Activated T-cell treated with anti-CD3 and anti-CD28 coated beads, Interleukin-2, amount 50 U/mL, for 72 hours (primary cell): Measurements from ENCODE around the gene PLA2G12A. TPM values are rescaled to one million over a fixed set of nuclear protein-coding genes. Genes with fewer than 3 reads are reported as not detected.

ENCODE experiments used
- ATAC-seq, 2 donors: fragments of 150-1000 bp; cut with Tn5 transposase; replicated peaks in 1 of 2; 2 replicates each; pipeline ENCODE4 v1.10.0; 2021; ENCODE audit warnings: moderate library complexity in 2 of 2, mild to moderate bottlenecking in 1 of 2
- DNase-seq, 2 donors: peaks; one replicate each; pipeline ENCODE4 v3.0.0; 2021 to 2022; ENCODE audit warnings: mixed read lengths in 1 of 2
- H3K27ac Mint-ChIP-seq: one replicate; pipeline ENCODE4 v1.8.0; 2022; ENCODE audit warnings: mild to moderate bottlenecking, moderate library complexity, mixed read lengths
- H3K27me3 Mint-ChIP-seq: one replicate; pipeline ENCODE4 v1.8.0; 2022; ENCODE audit warnings: low read depth, mixed read lengths
- H3K36me3 Mint-ChIP-seq, 2 donors: one replicate each; pipeline ENCODE4 v1.8.0; 2022; ENCODE audit warnings: mixed read lengths in 2 of 2, mild to moderate bottlenecking in 1 of 2; ENCODE audit not compliant: insufficient read depth in 2 of 2
- H3K4me1 Mint-ChIP-seq: one replicate; pipeline ENCODE4 v1.8.0; 2022; ENCODE audit warnings: low read depth, mixed read lengths
- H3K4me3 Mint-ChIP-seq, 2 donors: one replicate each; pipeline ENCODE4 v1.8.0; 2022; ENCODE audit warnings: mild to moderate bottlenecking in 2 of 2, mixed read lengths in 2 of 2, moderate library complexity in 2 of 2
- H3K9me3 Mint-ChIP-seq, 2 donors: one replicate each; pipeline ENCODE4 v1.8.0; 2022; ENCODE audit warnings: mixed read lengths in 2 of 2
- total RNA-seq, 2 donors: library from RNA; stranded (reverse); gene quantifications; one replicate each; pipeline ENCODE4 v1.2.3, GENCODE V29; 2022

PLA2G12A gene
- total RNA-seq, 2 donors from 2014 or later: 14.7 to 19.5 TPM

DNA sequence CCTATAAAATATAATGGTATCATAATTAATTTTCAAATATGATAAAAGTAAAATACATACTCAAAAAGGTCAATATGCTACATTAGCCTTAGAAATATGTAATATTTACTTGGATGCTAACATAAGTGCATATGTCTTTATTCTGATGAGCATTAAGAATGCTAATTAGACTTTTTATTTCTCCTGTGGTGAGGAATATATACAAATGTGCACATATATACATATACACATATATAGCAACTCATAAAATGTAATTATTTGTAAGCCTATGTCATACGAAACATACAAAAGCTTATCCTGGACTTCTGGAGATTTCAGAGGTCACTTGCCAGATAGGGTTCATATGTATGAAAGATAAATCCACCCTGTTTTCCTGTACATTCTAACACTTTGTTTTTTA is 11.1 kb downstream of the PLA2G12A start:
- no peaks in the 10 kb centered on the region for H3K4me1 Mint-ChIP-seq
- peaks cover 0 to 9% of the 10 kb centered on the region in 2 donors for H3K36me3 Mint-ChIP-seq
- H3K9me3 Mint-ChIP-seq: no peaks in the 10 kb centered on the region
- no peaks in the 10 kb centered on the region for H3K27me3 Mint-ChIP-seq
- no peak for ATAC-seq
- no peak overlapping the region for H3K27ac Mint-ChIP-seq
- H3K4me3 Mint-ChIP-seq: no peak overlapping the region
- DNase-seq: no peak

DNA sequence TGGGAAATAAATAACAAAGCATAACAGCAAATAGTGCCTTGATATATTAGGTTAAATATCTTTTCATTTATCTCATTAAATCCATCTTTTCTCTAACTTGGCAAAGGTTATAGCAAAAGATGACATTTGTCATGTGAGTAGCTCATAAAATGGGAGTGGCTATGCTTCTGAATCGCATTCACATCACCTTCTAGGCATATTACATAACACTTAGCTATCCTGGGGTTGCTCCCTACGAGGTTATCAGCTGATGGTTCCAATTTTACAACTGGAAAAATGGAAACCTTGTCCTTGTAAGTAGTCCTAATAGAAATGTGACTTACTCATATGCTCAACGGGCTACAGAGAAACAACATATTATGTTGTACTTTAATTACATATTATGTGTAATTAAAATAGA is 16.4 kb downstream of the PLA2G12A start:
- no peak for DNase-seq
- Mint-ChIP-seq H3K36me3 (peaks cover 0 to 13% of the 10 kb centered on the region in 2 donors), H3K4me3 (no peak overlapping the region), H3K9me3 (no peaks in the 10 kb centered on the region), H3K27me3 (no peaks in the 10 kb centered on the region), H3K27ac (no peak overlapping the region), H3K4me1 (peaks cover 6% of the 10 kb centered on the region)
- no peak for ATAC-seq

GRCh38 chr4:109708990-109709389 is 20.9 kb downstream of the PLA2G12A start:
- Mint-ChIP-seq H3K27me3 (no peaks in the 10 kb centered on the region), H3K27ac (no peak overlapping the region), H3K4me3 (no peak overlapping the region), H3K36me3 (peaks cover under 1 to 4% of the 10 kb centered on the region in 2 donors), H3K9me3 (no peaks in the 10 kb centered on the region), H3K4me1 (peaks cover 9% of the 10 kb centered on the region)
- no peak for DNase-seq
- no peak for ATAC-seq

DNA sequence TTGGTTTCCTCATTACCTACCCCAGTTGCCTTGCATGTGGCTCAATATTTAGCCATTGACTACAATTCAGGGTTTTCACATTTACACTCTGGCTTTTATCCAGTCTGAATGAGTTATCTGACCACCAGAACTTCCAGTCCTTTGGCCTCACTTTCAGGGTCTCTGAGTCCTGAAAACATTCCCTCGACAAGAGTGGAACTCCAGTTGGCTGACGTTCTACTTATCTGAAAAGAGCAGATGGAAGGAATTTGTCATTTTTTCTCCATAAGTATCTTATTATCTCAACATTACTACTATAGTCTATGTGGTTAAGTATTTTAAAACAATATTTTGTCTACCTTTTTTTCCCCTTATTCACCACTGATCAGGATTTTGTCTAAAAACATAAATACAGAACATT is 21.4 kb downstream of the PLA2G12A start:
- H3K27ac Mint-ChIP-seq: no peak overlapping the region
- no peak for DNase-seq
- peaks cover 2 to 4% of the 10 kb centered on the region in 2 donors for H3K36me3 Mint-ChIP-seq
- no peaks in the 10 kb centered on the region for H3K27me3 Mint-ChIP-seq
- no peak for ATAC-seq
- H3K9me3 Mint-ChIP-seq: no peaks in the 10 kb centered on the region
- H3K4me1 Mint-ChIP-seq: peaks cover 14% of the 10 kb centered on the region
- H3K4me3 Mint-ChIP-seq: no peak overlapping the region

- H3K27me3 Mint-ChIP-seq: no peaks in the 10 kb centered on the region
- peaks cover 2 to 3% of the 10 kb centered on the region in 2 donors for H3K36me3 Mint-ChIP-seq
- H3K4me1 Mint-ChIP-seq: peaks cover 31% of the 10 kb centered on the region
- no peak for DNase-seq
- H3K9me3 Mint-ChIP-seq: no peaks in the 10 kb centered on the region
- H3K27ac Mint-ChIP-seq: peak overlapping the region; percentile 91
- ATAC-seq: no peak
- H3K4me3 Mint-ChIP-seq: peak overlapping the region; percentile 95 to 98
Measured at GRCh38 chr4:109703664-109704361, 26.1 kb downstream of the PLA2G12A start.

- ATAC-seq (peak; percentile 78 to 81), DNase-seq (peak; percentile 76 to 79)
- peak within 1 kb of the TSS; percentile 91 for H3K27ac Mint-ChIP-seq
- no peaks in the 10 kb centered on the region for H3K27me3 Mint-ChIP-seq
- H3K9me3 Mint-ChIP-seq: no peaks in the 10 kb centered on the region
- peak within 1 kb of the TSS; percentile 95 to 98 for H3K4me3 Mint-ChIP-seq
- H3K4me1 Mint-ChIP-seq: peaks cover 38% of the 10 kb centered on the region
- H3K36me3 Mint-ChIP-seq: peaks cover 2 to 3% of the 10 kb centered on the region in 2 donors
Measured at GRCh38 chr4:109702950-109703663, 26.8 kb downstream of the PLA2G12A start, which contains the start of gene CASP6. Gene CASP6 (minus strand): TSS chr4:109703445. CDS start chr4:109703395, 50 bp downstream.

DNA sequence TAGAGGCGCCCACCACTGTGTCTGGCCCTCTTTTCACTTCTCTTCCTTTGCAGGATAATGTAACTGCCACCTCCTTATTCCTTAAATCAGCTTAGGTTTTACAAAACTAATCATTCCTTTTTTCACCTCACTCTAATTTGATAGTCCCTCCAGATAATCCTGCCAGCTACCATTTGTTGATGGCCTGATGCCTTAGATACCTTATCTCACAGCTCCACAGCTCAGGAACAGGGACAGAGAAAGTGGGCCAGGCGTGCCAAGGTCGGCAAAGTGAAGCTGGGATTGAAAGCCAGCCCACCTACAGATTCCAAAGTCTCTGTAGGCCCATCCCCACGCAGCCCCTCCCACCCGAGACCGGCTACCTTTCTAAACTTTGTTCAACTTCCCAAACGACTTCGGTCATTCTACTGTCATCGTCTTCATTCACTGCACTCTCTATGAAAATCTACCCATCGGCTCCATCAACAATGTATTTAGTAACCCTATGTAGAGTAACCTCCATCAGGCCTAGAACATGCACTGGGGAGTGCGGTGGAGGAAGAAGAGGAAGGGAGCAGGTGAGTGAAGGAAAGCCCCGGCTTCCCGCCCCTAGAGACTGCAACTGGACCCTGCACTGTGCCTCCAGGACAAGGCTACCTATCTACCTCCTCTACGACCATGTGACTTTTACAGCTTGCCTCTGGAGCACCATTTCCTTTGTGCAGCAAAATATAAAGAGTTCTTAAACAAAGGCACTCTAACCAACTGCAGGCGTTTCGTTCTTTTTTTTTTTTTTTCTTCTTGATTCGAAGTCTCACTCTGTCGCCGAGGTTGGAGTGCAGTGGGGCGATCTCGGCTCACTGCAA is 28.1 kb downstream of the PLA2G12A start:
- ATAC-seq: peak in 1 of 2 donors; percentile 6

GRCh38 chr4:109699553-109700225 is 30.2 kb downstream of the PLA2G12A start:
- no peak overlapping the region for H3K4me3 Mint-ChIP-seq
- peaks cover 43% of the 10 kb centered on the region for H3K4me1 Mint-ChIP-seq
- DNase-seq: no peak
- H3K9me3 Mint-ChIP-seq: no peaks in the 10 kb centered on the region
- no peak overlapping the region for H3K27ac Mint-ChIP-seq
- H3K36me3 Mint-ChIP-seq: peaks cover 6 to 9% of the 10 kb centered on the region in 2 donors
- ATAC-seq: no peak
- H3K27me3 Mint-ChIP-seq: no peaks in the 10 kb centered on the region

More for the DNA sequence above, 28.1 kb downstream of the PLA2G12A start:
- Mint-ChIP-seq H3K9me3 (no peaks in the 10 kb centered on the region), H3K4me1 (peaks cover 43% of the 10 kb centered on the region), H3K4me3 (peak overlapping the region; percentile 95 to 98), H3K36me3 (peaks cover 6 to 9% of the 10 kb centered on the region in 2 donors), H3K27me3 (no peaks in the 10 kb centered on the region), H3K27ac (peak overlapping the region; percentile 85)
- DNase-seq: peak in 1 of 2 donors; percentile 6

DNA sequence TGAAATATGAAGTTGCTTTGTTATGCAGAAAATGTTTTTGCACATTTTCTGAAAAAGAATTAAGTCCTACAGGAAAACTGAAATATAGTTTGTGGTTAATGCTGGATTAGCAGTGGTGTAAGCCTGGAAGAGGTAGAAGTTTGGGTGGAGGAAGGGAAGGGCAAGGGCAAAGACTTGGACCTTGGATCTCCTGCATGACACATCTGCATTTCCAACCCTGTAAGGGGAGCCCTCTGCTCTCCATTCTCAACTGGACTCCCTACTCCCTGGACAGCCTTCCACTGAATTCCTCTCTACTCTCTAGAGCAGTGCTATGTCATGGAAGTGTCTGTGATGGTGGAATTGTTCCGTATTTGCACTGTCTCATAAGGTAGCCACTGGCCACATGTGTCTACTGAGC is 31.2 kb downstream of the PLA2G12A start:
- ATAC-seq (no peak), DNase-seq (no peak)
- H3K4me1 Mint-ChIP-seq: peaks cover 38% of the 10 kb centered on the region
- peaks cover 6 to 16% of the 10 kb centered on the region in 2 donors for H3K36me3 Mint-ChIP-seq
- H3K9me3 Mint-ChIP-seq: no peaks in the 10 kb centered on the region
- no peak overlapping the region for H3K27ac Mint-ChIP-seq
- H3K4me3 Mint-ChIP-seq: no peak overlapping the region
- no peaks in the 10 kb centered on the region for H3K27me3 Mint-ChIP-seq

DNA sequence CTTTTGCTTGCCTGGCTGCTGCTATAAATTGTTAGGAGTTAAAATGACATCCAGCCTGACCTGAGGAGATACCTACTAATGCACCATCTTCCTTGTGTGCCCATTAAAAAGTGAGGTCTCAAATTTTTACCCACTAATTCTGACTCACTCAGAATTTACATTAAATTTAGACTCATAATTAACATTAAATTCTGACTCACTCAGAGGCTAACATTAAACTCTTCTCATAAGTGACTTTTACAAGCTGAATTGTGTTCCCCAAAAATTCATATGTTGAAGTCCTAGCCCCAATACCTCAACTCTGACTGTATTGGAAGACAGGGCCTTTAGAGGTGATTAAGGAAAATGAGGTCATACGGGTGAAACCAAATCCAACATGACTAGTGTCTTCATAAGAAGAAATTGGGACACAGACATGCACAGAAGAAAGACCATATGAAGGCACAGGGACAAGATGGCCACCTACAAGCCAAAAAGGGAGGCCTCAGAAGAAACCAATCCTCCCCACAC is 38.4 kb downstream of the PLA2G12A start:
- no peaks in the 10 kb centered on the region for H3K27me3 Mint-ChIP-seq
- H3K9me3 Mint-ChIP-seq: no peaks in the 10 kb centered on the region
- H3K27ac Mint-ChIP-seq: peak overlapping the region; percentile 93
- peaks cover 29% of the 10 kb centered on the region for H3K4me1 Mint-ChIP-seq
- DNase-seq (no peak), ATAC-seq (peak; percentile 20 to 43)
- peaks cover 9 to 37% of the 10 kb centered on the region in 2 donors for H3K36me3 Mint-ChIP-seq
- peak overlapping the region in 1 of 2 donors; percentile 35 for H3K4me3 Mint-ChIP-seq

DNA sequence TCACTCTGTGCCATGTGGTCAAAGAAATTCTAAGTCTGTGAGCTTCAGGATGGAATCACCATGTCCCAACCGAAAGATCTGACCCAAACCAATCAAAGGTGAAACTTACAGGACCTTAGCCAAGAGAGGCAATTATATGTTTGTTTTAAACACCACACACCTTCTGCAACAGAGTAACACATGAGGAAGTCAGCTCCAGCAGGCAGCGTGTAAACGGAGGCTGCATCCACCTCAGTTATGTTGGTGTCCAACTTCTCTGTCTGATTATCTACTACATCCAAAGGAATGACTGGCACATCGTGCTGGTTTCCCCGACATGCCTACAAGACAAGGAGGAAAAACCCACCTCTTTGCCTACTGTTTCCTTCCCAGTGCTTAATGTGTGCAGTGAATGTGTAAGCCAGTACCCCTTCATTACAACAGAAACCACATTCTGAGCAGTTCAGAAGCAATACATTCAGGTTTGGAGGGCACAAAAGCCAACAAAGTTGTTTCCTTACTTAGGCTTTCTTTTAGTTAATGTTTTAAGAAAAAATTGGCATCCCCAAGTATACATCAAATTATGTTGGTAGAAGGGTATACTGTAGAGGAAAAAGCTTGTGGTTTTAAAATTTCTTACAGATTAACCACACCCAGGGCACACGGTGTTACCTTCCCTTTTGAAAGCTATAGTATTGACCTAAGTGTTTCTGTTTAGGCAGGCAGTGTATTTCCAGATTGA is 39.0 kb downstream of the PLA2G12A start:
- ATAC-seq: peak; percentile 52 to 58
- Mint-ChIP-seq H3K36me3 (peaks cover 9 to 38% of the 10 kb centered on the region in 2 donors), H3K27ac (peak overlapping the region; percentile 93), H3K4me1 (peaks cover 29% of the 10 kb centered on the region), H3K27me3 (no peaks in the 10 kb centered on the region), H3K4me3 (peak overlapping the region in 1 of 2 donors; percentile 35), H3K9me3 (no peaks in the 10 kb centered on the region)
- DNase-seq: no peak

GRCh38 chr4:109684727-109685126 is 45.1 kb downstream of the PLA2G12A start:
- ATAC-seq (no peak), DNase-seq (no peak)
- H3K4me1 Mint-ChIP-seq: peaks cover 26% of the 10 kb centered on the region
- H3K36me3 Mint-ChIP-seq: peaks cover 0 to 23% of the 10 kb centered on the region in 2 donors
- H3K27ac Mint-ChIP-seq: peak overlapping the region; percentile 54
- H3K27me3 Mint-ChIP-seq: no peaks in the 10 kb centered on the region
- no peak overlapping the region for H3K4me3 Mint-ChIP-seq
- H3K9me3 Mint-ChIP-seq: no peaks in the 10 kb centered on the region
